HEK293T (cell line): ENCODE measurements around the gene KRTAP10-12.

Experiments
- FOXM1 ChIP-seq: fragments of 450-650 bp; IDR thresholded peaks from 2 replicates; pipeline ENCODE4 v1.6.1; 2017; ENCODE audit warnings: mild to moderate bottlenecking, borderline replicate concordance
- PKNOX1 ChIP-seq: fragments of 450-650 bp; IDR thresholded peaks from 2 replicates; pipeline ENCODE4 v1.6.1; 2016
- SP1 ChIP-seq: fragments of 450-650 bp; IDR thresholded peaks from 2 replicates; pipeline ENCODE4 v1.6.1; 2017
- SUZ12 ChIP-seq: fragments of 450-650 bp; IDR thresholded peaks from 2 replicates; pipeline ENCODE4 v1.6.1; 2016; ENCODE audit warnings: mild to moderate bottlenecking

GRCh38 chr21:44677881-44678280 lies 19.1 kb upstream of the KRTAP10-12 start:
- TF ChIP-seq PKNOX1 (no peak), SP1 (no peak), SUZ12 (no peak), FOXM1 (no peak)
